Endothelial cell of umbilical vein (primary cell): ENCODE results near the gene NOTCH1. TPM values are rescaled to one million over a fixed set of nuclear protein-coding genes. Genes with fewer than 3 reads are reported as not detected.

Source experiments
- BruUV-seq: library from RNA; stranded (reverse); fragments of 400-500 nt; replicated peaks from 2 replicates; lab custom pipeline; 2021; lab: Mats Ljungman, UMichigan
- CTCF ChIA-PET: fragments of 300-600, 350-600 bp; sonication (Branson Sonifier 250); formaldehyde crosslinking; loops from one replicate; lab custom pipeline; 2021; ENCODE audit warnings: antibody characterized with exemption, inconsistent platforms; lab: Charles Lee
- POLR2A ChIA-PET: fragments of 300-600, 350-600 bp; sonication (Branson Sonifier 250); formaldehyde crosslinking; loops from one replicate; lab custom pipeline; 2021; ENCODE audit warnings: antibody characterized with exemption, inconsistent platforms; lab: Charles Lee
- DNase-seq: peaks from one replicate; pipeline ENCODE4 v3.0.0-alpha.2; 2011; ENCODE audit warnings: low read depth, low spot score
- FAIRE-seq: peaks from 2 replicates; lab custom pipeline; 2011; peaks lifted over from hg19 to GRCh38; lab: Jason Lieb, UNC
- H2AFZ ChIP-seq: 2 replicates; pipeline ENCODE4 v1.6.0; 2012; ENCODE audit warnings: low read depth, low read length, control low read depth, inconsistent platforms
- H3K27ac ChIP-seq: 2 replicates; pipeline ENCODE4 v1.5.1; 2011; ENCODE audit warnings: low read depth, mild to moderate bottlenecking, control low read depth, low read length, moderate library complexity; ENCODE audit not compliant: insufficient read depth
- H3K27me3 ChIP-seq, 2 experiments: 2 replicates each; pipeline versions ENCODE4 v1.6.0 to v1.6.1; 2011; ENCODE audit warnings: low read length in 2 of 2, mixed read lengths in 1 of 2; ENCODE audit not compliant: control insufficient read depth in 2 of 2, insufficient read depth in 2 of 2
- H3K36me3 ChIP-seq, 2 experiments: 2 replicates in 1 of 2; 3 replicates in 1 of 2; pipeline ENCODE4 v1.5.1; 2011; ENCODE audit warnings: low read length in 2 of 2, mild to moderate bottlenecking in 1 of 2, moderate library complexity in 1 of 2; ENCODE audit not compliant: control insufficient read depth in 2 of 2, insufficient read depth in 2 of 2; ENCODE audit errors: extremely low read depth in 1 of 2
- H3K4me1 ChIP-seq: 3 replicates; pipeline ENCODE4 v1.5.1; 2011; ENCODE audit warnings: mild to moderate bottlenecking, low read length; ENCODE audit not compliant: control insufficient read depth, insufficient read depth; ENCODE audit errors: extremely low read depth
- H3K4me2 ChIP-seq: 2 replicates; pipeline ENCODE4 v1.6.1; 2011; ENCODE audit warnings: low read length, control low read depth, mixed read lengths; ENCODE audit not compliant: insufficient read depth
- H3K4me3 ChIP-seq, 3 experiments: fragments of 200-600 bp in 1 of 3; sonication (generic), shearing (Covaris generic) in 1 of 3; replicated peaks in 1 of 3; 2 replicates each; pipeline ENCODE4 v1.5.1; 2011 to 2016; ENCODE audit warnings: control low read depth in 3 of 3, low read length in 3 of 3, mild to moderate bottlenecking in 2 of 3, inconsistent platforms in 1 of 3, low read depth in 1 of 3, moderate library complexity in 1 of 3; ENCODE audit not compliant: insufficient read depth in 1 of 3
- H3K79me2 ChIP-seq: 2 replicates; pipeline ENCODE4 v1.6.0; 2012; ENCODE audit warnings: low read length, inconsistent platforms; ENCODE audit not compliant: control insufficient read depth, insufficient read depth
- H3K9ac ChIP-seq: replicated peaks from 2 replicates; pipeline ENCODE3; 2011; ENCODE audit warnings: low read length, control low read depth; ENCODE audit not compliant: insufficient read depth; ENCODE audit errors: extremely low read depth
- H3K9me1 ChIP-seq: replicated peaks from 3 replicates; pipeline ENCODE4 v1.6.0; 2011; ENCODE audit warnings: mild to moderate bottlenecking, low read length; ENCODE audit not compliant: control insufficient read depth, insufficient read depth; ENCODE audit errors: extremely low read depth
- H3K9me3 ChIP-seq: replicated peaks from 2 replicates; pipeline ENCODE4 v1.5.1; 2012; ENCODE audit warnings: low read length, inconsistent platforms; ENCODE audit not compliant: control insufficient read depth, insufficient read depth
- H4K20me1 ChIP-seq: replicated peaks from 2 replicates; pipeline ENCODE3; 2011; ENCODE audit warnings: mild to moderate bottlenecking, low read length; ENCODE audit not compliant: control insufficient read depth, insufficient read depth; ENCODE audit errors: extremely low read depth
- EZH2 ChIP-seq: IDR thresholded peaks from 2 replicates; pipeline ENCODE4 v1.6.1; 2012; ENCODE audit warnings: borderline replicate concordance, low read depth, mild to moderate bottlenecking, moderate library complexity, low read length, inconsistent platforms; ENCODE audit not compliant: severe bottlenecking
- FOS ChIP-seq: IDR thresholded peaks from 2 replicates; pipeline ENCODE4 v1.6.1; 2011; ENCODE audit warnings: mild to moderate bottlenecking, low read length, moderate library complexity, borderline replicate concordance; ENCODE audit not compliant: insufficient read depth
- GATA2 ChIP-seq: IDR thresholded peaks from 2 replicates; pipeline ENCODE4 v1.7.0; 2011; ENCODE audit warnings: low read depth, mild to moderate bottlenecking, moderate library complexity, mixed read lengths, low read length; ENCODE audit not compliant: insufficient read length, insufficient read depth
- JUN ChIP-seq: IDR thresholded peaks from 2 replicates; pipeline ENCODE4 v1.6.1; 2011; ENCODE audit warnings: borderline replicate concordance, low read depth; ENCODE audit not compliant: insufficient read length, insufficient read depth
- POLR2A ChIP-seq: IDR thresholded peaks from 2 replicates; pipeline ENCODE4 v1.6.1; 2012; ENCODE audit warnings: low read depth, mild to moderate bottlenecking, control low read depth, low read length
- POLR2AphosphoS5 ChIP-seq: IDR thresholded peaks from 2 replicates; pipeline ENCODE4 v1.6.1; 2012; ENCODE audit warnings: low read depth, mild to moderate bottlenecking, control low read depth, low read length, moderate library complexity; ENCODE audit not compliant: insufficient read depth
- dilution Hi-C: fragments of 300-500 bp; cut with MboI; formaldehyde crosslinking; loops from one replicate; pipeline ENCODE4 v1.15.0; 2019; ENCODE audit warnings: low sequenced_read_pairs; ENCODE audit not compliant: extremely low pct_ligation_motif_present
- intact Hi-C: fragments of 100-400 bp; cut with micrococcal nuclease; formaldehyde crosslinking; loops from one replicate; pipeline ENCODE4 v1.10.0; 2022
- polyA plus RNA-seq, 4 experiments: library from polyadenylated mRNA; depleted of rRNA in 3 of 4; stranded (reverse) in 3 of 4; unstranded in 1 of 4; fragments of >200 nt; gene quantifications; 2 replicates each; pipeline versions ENCODE4 v1.2.1 to v1.2.3, GENCODE V29; 2011 to 2012; ENCODE audit warnings: missing spikeins in 1 of 4
- total RNA-seq: library from RNA; stranded (reverse); gene quantifications from 2 replicates; pipeline ENCODE4 v1.2.3, GENCODE V29; 2021
- TF ChIP-seq, protein P1 (sequence below), 2 donors: IDR thresholded peaks; 1 replicate in 1 of 2; 2 replicates in 1 of 2; pipeline ENCODE4 v1.5.1; 2011; ENCODE audit warnings: low read length in 2 of 2, mild to moderate bottlenecking in 2 of 2, moderate library complexity in 2 of 2, control low read depth in 1 of 2, inconsistent platforms in 1 of 2, low read depth in 1 of 2; ENCODE audit not compliant: insufficient read depth in 1 of 2; ENCODE audit errors: extremely low read depth in 1 of 2
- TF ChIP-seq, protein P2 (sequence below): IDR thresholded peaks from 2 replicates; pipeline ENCODE4 v1.6.1; 2011; ENCODE audit not compliant: insufficient read depth, insufficient read length

The NOTCH1 gene
- total and polyA plus RNA-seq, 2 donors (not counting 3 experiments of a cell fraction or from before 2014, with no cell fraction given): 31.7 to 153 TPM

DNA sequence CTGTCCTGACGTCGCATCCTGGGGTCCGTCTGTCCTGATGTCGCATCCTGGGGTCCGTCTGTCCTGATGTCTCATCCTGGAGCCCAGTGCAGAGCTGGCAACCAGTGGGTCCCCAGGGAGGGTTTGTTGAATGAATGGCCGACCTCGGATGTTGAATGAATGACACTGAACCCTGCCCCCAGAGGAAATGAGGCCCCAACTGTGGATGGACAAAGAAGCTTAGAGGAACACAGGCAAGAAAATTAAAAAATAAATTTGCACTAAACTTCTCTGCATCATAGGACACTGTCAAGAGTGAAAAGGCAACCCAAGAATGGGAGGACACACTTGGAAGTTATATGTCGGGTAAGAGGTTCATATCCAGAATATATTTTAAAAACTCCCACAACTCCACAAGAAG is 47.7 kb upstream of the NOTCH1 start:
- no peaks in the 10 kb centered on the region for H3K79me2 ChIP-seq
- no peak overlapping the region for H3K27ac ChIP-seq
- no peaks in the 10 kb centered on the region for H4K20me1 ChIP-seq
- H3K4me3 ChIP-seq: no peak overlapping the region
- ChIA-PET POLR2A (no interaction called here), CTCF (no interaction called here)
- H3K9me1 ChIP-seq: no peaks in the 10 kb centered on the region
- DNase-seq (no peak), FAIRE-seq (no peak)
- peaks cover 3% of the 10 kb centered on the region for H3K4me1 ChIP-seq
- BruUV-seq: no TSS peak
- H3K9me3 ChIP-seq: no peaks in the 10 kb centered on the region
- dilution Hi-C loops: no loop called here
- no peak overlapping the region for H3K4me2 ChIP-seq
- intact Hi-C loops: no loop called here
- H3K36me3 ChIP-seq: no peaks in the 10 kb centered on the region
- no peaks in the 10 kb centered on the region for H3K27me3 ChIP-seq
- H2AFZ ChIP-seq: no peak overlapping the region
- H3K9ac ChIP-seq: no peak overlapping the region
- TF ChIP-seq POLR2AphosphoS5 (no peak), POLR2A (no peak), FOS (no peak), GATA2 (no peak), EZH2 (no peak), JUN (no peak)
- TF ChIP-seq, protein P1, sequence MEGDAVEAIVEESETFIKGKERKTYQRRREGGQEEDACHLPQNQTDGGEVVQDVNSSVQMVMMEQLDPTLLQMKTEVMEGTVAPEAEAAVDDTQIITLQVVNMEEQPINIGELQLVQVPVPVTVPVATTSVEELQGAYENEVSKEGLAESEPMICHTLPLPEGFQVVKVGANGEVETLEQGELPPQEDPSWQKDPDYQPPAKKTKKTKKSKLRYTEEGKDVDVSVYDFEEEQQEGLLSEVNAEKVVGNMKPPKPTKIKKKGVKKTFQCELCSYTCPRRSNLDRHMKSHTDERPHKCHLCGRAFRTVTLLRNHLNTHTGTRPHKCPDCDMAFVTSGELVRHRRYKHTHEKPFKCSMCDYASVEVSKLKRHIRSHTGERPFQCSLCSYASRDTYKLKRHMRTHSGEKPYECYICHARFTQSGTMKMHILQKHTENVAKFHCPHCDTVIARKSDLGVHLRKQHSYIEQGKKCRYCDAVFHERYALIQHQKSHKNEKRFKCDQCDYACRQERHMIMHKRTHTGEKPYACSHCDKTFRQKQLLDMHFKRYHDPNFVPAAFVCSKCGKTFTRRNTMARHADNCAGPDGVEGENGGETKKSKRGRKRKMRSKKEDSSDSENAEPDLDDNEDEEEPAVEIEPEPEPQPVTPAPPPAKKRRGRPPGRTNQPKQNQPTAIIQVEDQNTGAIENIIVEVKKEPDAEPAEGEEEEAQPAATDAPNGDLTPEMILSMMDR (IDR thresholded peaks at IDR 0.05; ENCODE audit: extremely low read depth in 1 of 2, insufficient read depth in 1 of 2, low read depth in 1 of 2, low read length in 2 of 2): no peak
- TF ChIP-seq, protein P2, sequence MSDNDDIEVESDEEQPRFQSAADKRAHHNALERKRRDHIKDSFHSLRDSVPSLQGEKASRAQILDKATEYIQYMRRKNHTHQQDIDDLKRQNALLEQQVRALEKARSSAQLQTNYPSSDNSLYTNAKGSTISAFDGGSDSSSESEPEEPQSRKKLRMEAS: no peak
